NOMO-1 treated with DMSO at 0.1 percent for 48 hours (cell line): Measurements from ENCODE around the gene SPRED2.

Source experiments
- DNase-seq: peaks from one replicate; lab custom pipeline; 2025; ENCODE audit not compliant: unreplicated experiment; lab: John Stamatoyannopoulos, UW

The SPRED2 gene

DNA sequence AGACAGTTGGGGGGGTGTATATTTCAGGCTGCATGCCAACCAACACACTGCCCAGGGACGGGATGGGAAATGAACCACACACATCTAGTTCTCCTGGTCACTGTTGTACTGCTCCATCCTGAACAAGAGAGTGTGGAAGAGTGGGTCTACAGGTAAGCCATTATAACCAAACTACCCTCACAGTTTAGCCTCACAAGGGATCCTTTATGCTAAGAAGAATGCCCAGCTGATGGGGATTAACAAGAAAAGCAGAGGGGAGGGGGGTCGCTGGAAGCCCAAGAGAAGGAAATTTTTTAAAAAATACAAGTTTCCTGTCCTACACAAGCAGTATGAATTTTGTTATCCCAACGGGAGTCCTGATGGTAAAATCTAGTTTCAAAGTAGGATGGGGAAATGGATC is 16.1 kb downstream of the SPRED2 start:
- no peak for DNase-seq

DNA sequence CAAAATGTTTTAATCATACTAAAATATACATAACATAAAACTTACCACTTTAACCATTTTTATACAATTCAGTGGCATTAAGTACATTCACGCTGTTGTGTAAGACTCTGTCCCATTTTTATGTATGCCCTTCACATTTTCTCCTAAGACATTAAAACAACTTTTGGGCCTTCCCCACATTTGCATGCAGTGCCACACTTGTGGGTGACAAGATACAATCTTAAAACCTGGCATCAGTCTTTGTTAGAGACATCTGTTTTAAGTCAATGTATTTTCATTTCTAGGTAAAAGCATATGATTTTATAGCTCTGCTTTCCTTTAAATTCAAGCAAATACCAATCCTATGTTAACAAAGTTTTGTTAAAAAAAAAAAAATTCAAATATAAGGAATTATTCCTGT is 17.3 kb downstream of the SPRED2 start:
- DNase-seq, result no peak

DNA sequence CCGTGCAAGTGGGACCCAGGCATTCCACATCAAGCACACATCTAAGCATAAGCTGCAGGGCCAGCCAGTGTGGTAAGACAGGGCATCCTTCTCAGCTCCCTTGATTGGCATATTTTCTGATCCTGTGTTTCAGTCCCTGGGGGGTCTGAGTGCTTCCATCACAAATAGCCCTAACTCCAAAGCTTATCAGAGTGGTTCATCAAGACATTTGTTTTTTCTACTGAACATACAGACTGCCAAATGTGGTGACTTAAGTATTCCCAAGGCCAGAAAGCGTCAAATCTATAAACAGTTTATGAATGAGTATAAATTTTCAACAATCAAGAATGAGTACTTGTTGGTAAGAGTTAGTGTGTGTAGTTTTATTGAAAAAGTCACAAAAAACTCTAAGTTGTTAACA is 18.8 kb downstream of the SPRED2 start:
- no peak for DNase-seq

DNA sequence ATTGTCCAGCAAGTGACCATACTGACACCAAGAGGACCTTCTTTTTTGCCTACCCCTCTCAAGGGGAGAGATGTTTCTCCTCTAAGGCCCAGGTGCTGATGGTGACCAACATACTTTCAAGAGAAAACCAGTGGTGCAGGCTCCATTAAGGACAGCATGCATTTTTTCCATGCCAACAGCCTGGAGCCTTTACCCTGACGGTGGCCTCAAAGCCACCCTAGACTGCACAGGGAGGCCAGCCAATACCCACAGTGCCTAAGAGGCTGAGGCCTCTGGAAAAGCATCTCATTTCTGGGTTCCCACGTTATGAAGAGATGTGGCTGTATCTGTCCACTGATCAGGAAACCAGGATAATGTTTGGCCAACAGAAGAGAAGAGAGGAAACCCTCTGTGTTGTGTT is 19.3 kb downstream of the SPRED2 start:
- DNase-seq, result no peak

DNA sequence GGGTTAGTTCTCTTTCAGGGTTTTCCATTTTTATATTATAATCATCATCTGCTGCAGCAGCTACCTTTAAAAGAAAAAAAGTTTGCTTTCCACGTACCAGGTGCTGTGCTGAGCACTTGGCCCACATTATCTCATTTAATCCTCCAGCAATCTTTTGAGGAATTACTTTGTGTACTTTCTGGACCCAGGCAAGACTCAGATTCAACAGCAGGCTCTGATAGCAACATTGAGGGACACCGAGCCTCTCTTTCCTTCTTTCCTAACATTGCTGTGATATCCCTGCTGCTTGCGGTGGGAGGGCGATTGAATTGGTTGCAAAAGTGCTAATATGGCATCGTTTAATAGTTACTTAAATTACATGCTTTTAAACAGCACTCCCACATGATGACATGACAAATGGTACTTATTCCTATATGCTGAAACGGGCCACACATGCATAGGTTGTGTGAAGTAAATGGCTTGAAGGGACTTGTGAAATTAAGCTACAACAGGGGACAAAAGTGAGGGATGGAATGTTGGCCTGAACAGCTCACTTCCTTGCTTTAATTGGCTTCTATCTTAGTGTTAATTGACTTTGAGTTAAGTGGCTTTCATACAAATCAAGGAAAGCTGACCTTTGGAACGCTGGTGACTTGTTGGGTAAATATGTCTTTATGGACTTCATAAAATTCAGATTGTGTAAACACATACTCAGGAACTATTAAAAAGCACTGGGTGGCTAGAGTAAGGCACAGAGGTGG is 21.2 kb downstream of the SPRED2 start:
- no peak for DNase-seq

DNA sequence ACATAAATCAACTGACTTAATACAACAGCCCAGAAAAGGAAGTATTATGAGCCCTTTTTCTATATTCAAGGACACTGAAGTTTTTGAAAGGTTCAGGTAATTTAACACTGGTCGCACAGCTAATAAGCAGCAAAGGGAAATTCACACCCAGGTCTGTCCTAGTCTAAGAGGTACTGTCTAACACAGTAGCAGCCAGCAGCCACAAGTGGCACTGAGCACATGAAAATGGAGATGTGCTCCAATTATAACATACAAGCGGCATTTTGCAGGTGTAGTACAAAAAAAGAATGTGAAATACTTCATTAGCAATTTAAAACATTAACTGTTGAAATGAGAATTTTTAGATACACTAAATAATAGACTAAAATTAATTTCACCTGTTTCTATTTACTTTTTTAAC is 23.4 kb downstream of the SPRED2 start:
- DNase-seq, result no peak

DNA sequence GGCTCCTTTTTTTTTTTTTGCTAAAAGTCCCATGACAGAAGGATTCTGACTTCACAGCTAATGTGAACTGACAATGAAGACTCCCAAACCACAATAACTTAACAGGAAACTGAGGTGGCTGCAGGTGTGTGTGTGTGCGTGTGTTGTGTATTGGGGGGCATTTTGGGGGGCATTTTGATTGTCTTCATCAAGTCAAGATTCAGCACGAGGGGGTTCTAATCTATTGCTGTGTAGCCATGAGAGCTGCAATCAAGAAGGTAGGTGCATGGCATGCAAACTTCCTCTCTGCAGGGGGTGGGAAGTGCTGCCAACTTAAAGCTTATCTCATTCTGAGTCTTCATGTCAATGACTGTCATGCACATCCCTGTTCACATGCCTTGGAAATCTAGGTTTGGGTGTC is 25.2 kb downstream of the SPRED2 start:
- DNase-seq, result no peak

DNA sequence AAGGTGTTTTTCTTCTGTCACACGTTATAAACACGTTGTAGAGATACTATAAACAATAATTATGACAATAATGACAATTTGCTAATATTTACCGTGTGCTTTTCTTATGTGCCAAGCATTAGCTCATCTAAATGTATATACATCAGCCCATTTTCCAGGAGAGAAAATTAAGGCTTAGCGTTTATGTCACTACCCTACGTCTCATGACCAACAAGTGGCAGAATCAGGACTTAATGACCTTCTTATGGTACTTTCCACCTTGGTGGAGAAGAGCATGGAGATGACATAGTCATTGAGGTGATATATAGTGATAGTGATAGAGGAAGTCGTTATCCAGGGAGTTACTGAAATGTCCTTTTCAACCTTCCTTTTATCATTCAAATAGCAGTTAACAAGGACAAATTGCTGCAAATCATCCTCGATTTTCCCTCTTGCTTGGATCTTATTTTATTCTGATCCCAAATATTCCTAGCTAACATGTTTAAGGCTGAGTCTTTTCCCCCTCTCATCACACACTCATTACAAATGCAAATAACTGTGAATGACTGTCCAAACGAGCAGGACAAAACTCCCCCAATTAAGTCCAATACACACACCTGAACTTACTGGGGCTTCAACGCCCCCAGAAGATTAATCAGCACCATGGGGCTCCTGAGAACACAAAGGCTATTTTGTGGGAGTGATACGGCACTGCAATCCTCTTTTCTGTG is 27.3 kb downstream of the SPRED2 start:
- peak; percentile 19 for DNase-seq

DNA sequence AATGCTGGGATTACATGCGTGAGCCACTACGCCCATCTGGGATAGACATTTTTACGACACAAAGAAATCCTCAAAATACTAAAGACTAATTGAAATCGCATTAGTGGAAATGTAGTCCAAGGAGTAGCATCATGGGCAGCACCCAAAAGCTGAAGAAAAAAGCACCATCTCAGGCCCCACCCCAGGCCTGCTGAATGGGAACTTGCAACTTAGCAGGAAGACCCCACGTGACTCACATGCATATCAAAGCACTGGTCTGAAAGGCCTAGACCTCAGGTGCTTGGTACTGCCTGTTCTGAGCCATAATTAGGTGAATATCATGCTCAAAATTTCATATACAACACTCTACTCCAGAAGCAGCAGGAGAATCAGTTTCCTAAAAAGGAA is 28.9 kb downstream of the SPRED2 start:
- no peak for DNase-seq

DNA sequence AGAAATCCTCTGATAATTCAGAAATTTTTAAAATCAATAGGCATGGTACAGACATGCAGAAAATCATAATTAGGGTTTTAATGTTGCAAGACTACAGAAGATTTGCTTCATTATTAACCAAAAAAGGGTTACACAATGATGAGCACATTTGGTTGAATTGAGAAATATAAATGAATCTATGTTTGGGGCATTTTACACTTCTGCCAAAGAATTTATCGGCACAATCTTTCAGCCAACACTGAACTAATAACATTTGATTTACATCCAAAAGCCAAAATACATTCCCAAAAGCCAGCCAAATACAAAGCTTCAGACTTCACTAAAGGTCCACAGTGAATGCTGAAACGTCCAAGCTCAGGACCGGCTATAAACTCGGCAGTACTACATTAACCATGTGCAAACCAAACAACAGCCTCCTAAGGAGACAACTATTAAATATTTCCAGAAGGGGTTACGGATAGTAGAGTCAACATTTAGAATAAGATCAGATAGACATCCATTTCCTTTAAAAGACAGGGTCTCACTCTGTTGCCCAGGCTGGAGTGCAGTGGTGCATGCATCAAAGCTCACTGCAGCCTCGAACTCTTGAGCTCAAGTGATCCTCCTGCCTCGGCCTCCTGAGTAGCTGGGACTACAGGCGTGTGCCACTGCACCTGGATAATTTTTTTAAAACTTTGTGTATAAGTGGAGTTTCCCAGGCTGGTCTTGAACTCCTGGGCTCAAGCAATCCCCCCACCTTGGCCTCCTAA is 29.4 kb downstream of the SPRED2 start:
- peak; percentile 39 for DNase-seq

DNA sequence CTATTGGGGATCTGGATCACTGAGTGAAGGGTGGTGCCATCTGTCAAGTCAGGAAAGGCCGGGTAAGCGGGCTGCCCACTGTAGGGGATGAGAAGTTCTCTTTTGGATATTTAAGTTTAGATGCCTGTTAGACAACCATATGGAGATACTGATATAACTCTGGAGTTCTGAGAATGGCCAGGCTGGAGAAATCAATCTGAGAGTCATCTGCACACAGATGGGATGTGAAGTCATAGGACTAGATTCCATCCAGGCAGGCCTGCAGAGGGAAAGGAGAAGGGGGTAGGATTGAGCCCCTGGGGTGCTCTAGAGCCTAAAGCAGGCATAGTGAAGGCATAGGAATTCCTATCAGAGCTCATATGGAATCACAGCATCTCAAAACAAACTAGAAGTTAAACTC is 30.1 kb downstream of the SPRED2 start:
- DNase-seq, result no peak

DNA sequence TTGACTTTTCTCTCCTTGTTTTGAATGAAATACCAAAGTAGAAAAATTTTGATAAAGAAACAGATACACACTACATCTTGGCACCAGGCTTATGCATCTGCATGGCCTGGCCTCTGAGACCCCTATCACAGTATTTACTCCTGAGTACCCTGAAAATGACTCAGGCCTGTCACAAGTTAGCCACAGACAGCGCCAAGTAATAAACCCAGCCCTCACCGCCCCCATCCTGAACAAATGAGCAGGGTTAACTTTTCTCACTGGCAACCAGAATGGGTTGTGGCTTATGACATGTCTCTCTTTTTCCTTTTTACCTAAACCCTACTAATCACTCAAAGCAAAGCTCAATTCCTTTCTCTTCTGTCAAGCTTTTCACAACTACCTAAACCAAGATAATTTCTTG is 35.3 kb downstream of the SPRED2 start:
- DNase-seq, result no peak

DNA sequence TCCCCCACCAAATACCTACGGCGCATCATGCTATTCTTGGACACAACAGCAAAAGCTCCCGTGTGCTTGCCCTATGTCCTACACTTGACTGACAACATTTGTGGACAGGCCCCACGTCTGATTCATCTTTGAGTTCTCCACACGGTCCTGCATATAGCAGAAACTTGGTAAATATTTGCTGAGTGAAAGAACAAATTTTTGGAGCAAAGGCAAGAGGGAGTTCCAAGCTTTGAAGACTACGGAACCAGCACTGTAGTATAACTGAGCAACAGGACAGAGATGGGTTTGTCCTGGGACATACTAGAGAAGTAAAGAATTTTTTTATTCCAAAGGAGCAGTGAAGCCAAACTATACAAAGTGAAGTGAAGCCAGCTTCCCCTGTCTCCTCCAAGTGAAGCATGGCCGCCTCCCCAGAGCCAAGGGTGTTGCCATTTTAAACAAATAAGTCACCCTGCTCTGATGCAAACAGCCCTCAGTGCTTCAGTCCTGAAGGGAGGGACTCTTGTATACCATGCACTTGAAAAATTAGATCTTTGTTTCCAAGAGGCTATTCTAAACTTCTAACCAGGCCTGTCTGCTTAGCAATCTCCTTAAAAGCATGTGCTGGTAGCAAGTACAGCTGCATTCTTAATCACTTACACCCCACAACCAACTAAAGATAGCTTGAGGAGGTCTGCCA is 35.9 kb downstream of the SPRED2 start:
- no peak for DNase-seq

DNA sequence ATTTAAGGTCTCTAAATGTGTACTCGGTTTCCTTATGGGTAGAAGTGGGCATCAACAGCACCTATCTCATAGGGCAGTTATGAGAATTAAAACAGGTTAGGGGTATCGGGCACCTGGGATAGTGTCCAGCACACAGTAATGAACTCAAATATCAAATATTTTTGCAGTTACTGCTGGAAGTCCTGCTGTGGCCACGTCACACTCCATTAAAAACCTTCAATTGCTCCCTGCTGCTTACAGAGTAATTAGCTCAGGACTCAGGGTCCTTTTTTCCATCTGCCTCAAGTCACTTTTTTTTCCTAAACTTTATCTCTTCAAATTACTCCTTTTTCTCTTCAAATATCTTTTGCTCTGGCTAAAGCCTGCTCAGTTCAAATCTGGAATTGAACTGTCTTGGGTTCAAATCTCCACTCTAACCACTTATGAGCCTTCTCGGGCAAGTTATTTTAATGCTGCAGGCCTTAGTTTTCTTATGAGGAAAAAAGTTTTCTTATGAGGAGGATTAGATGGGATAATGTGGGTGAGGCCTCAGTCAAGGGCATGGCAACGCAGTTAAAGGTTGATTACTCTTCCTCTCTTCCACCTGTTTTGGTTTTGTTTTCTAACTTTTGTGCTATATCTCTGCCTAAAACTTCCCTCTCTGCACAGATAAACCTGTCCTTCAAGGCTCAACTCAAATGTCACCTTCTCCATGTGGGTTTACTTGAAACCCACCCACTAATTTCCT is 36.6 kb downstream of the SPRED2 start:
- DNase-seq, result no peak

DNA sequence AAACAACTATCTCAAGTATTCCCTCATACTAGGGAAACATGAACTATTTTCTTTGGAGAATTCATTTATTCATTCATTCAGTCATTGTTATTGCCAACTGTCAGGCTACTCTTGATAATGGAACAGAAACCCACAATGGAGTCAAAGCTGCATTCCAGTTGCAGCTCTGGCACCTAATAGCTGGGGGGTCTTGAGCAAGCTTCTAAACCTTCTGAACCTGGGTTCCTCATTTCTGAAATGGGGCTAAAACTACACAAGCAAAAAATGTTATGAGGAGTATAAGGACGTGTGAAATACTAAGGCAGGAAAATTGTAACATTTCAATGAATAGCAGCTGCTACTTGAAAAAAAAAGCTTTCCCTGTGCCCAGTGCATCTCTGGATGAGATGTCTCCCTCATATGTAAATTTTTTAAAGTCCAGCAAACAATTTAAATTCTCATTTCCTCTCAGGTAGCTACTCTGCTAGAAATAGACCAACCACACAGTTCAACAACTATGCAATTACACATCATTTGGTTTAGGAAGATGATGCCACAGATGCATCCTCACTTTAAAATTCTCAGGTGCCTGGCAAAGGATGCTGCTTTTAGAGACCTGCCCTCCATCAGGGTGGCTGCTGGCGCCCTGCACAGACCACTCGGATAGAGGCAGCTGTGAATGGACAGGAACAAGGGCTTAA is 38.5 kb downstream of the SPRED2 start:
- DNase-seq, result peak; percentile 61

DNA sequence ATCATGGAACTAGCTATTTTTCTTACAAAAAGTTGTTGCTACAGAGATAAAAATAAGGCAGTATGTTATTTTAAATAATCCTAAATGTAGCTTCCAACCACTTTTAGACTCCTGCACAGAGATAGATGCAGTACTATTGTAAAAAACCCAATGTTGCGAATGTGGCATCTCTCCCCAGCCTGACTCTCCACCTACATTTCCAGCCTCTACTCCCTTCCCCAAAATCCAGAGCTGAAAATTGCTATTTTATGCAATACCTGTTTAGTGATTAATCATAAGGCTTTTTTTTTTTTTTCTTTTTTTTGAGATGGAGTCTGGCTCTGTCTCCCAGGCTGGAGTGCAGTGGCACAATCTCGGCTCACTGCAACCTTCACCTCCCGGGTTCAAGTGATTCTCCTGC is 39.4 kb downstream of the SPRED2 start:
- no peak for DNase-seq

DNA sequence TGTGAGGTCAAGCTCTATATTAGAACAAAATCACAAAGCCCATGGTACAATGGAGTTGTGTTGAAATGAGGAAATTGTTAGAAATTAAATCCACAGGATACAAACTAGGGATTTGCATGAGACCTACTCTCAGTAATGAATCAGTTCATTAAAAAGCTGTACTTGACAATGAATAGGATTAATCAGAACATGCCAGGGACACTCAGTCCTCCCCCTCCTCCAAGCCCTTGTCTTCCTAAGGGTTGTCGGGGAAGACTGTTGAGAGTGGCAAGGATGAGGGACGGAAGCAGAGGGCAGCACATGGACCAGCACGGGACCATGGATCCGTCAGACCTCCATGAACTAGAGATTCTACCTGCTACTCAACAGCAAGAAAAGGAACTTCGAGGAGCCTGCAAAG is 39.8 kb downstream of the SPRED2 start:
- no peak for DNase-seq

DNA sequence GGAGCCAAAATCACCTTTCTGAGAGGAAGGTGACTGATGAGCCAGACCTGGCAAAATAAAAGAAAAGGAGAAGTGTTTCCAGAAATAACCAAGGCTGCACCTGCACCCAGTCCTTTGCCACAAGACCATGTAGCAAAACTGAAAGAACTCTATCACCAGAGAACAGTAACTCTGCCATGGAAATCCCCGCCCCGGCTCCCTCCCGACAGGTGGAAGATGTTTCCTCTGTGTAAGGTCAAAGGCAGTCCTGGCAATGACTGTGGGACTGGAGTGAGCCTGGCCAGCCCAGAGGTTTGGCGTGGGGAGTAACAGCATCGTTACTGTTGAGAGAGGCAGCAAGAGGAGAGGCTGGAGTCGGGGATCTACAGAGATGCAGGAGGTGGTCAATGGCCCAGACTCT is 42.3 kb downstream of the SPRED2 start:
- no peak for DNase-seq

DNA sequence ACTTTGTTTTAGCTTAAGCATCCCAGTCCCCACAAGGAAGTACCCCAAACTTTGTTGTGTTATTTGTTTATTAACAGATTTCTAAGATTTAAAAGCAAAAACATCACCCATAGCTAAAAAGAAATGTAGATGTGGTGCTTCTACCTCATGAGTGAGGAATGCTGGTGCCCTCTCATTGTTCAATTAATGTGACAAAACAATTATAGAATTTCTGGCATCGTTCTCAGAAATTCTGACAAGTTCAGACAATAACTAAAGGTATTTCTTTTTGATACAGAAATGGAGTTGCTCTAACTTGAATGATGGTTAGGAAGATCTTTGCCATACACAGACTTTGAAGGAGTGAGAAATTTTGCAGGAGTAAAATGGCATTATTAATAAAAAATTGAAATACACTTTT is 42.9 kb downstream of the SPRED2 start:
- DNase-seq, result no peak

DNA sequence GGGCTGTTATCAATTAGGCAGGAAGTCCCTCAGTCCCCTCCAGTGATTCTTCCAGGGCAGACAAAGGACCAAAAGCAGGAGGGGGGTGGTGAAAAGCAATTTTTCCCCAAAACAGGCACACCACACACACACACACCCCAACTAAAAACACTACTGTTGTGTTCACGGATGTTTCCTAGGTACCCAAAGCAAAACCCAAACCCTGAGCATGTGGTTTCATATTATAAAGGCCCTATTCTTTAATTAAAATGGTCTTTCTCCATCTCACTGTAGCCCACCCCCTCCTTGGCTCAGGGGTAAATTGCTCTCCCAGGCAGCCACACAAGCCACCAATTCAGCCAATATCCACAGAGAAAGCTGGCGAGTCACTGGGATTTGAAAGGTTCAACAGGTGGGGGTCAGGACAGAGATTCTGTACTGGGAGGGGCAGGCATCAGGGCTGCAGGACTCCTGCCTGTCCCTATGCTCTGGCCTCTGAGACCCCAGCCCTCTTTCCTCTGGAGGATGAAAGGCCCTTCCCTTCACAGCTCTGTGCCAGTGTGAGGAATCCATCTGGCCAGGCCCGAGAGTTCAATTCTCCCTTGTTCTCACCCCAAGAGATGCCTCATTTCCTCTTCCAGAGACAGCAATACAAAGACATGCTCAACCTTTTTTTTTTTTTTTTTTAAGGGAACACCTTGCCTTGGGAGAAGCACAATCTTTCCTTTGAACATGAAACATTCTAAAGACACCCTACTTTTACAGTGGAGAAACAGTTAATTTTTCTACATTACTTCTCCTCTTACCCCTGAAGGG is 43.6 kb downstream of the SPRED2 start:
- DNase-seq, result no peak
